HL-60 (cell line): ENCODE measurements around the gene RBM46.

Source experiments
- DNase-seq, 2 experiments: peaks; one replicate each; pipeline ENCODE4 v3.0.0-alpha.2; 2010 to 2020; ENCODE audit warnings: low read depth in 1 of 2, low spot score in 1 of 2
- H3K27ac ChIP-seq: fragments of 250-450 bp; sonication (Bioruptor Pico); replicated peaks from 2 replicates; pipeline ENCODE4 v1.5.1; 2020; ENCODE audit warnings: mild to moderate bottlenecking, moderate library complexity
- H3K27me3 ChIP-seq: fragments of 250-450 bp; sonication (Bioruptor Pico); 2 replicates; pipeline ENCODE4 v1.5.1; 2021; ENCODE audit warnings: mild to moderate bottlenecking, moderate library complexity; ENCODE audit not compliant: insufficient read depth, poor library complexity, severe bottlenecking
- H3K4me3 ChIP-seq: replicated peaks from 2 replicates; pipeline ENCODE4 v1.5.1; 2011; ENCODE audit warnings: mild to moderate bottlenecking, control low read depth, low read length; ENCODE audit not compliant: insufficient read depth
- CTCF ChIP-seq: IDR thresholded peaks from one replicate; pipeline ENCODE4 v1.5.1; 2011; ENCODE audit warnings: low read length, control low read depth, inconsistent platforms; ENCODE audit not compliant: insufficient read depth
- GABPA ChIP-seq: IDR thresholded peaks from 2 replicates; pipeline ENCODE4 v1.6.1; 2012; ENCODE audit warnings: low read depth
- POLR2AphosphoS5 ChIP-seq: IDR thresholded peaks from 2 replicates; pipeline ENCODE4 v1.6.1; 2012; ENCODE audit warnings: low read depth
- REST ChIP-seq: IDR thresholded peaks from 2 replicates; pipeline ENCODE4 v1.6.1; 2012; ENCODE audit warnings: low read depth; ENCODE audit not compliant: insufficient replicate concordance
- SPI1 ChIP-seq: IDR thresholded peaks from 2 replicates; pipeline ENCODE4 v1.6.1; 2012; ENCODE audit warnings: low read depth, mild to moderate bottlenecking, borderline replicate concordance
- long read RNA-seq: library from polyadenylated mRNA; unstranded; transcript quantifications from one replicate; pipeline ENCODE4 v2.0.0, GENCODE V29; 2020

RBM46 gene
- long read RNA-seq = 0 reads

- H3K4me3 ChIP-seq = no peak within 1 kb of the TSS
- no peak for DNase-seq
- H3K27ac ChIP-seq = no peak within 1 kb of the TSS
- TF ChIP-seq REST = no peak
- TF ChIP-seq SPI1 = no peak
- no peak for TF ChIP-seq POLR2AphosphoS5
- TF ChIP-seq CTCF = no peak
- TF ChIP-seq GABPA = no peak
- H3K27me3 ChIP-seq = no peaks in the 10 kb centered on the region
Measured at GRCh38 chr4:154781126-154781982, at the start of gene RBM46. TSS of gene RBM46 (plus strand) at chr4:154781272. CDS start at chr4:154796753, 15,481 bp downstream.

GRCh38 chr4:154731756-154732155 lies 49.3 kb upstream of the RBM46 start:
- DNase-seq = no peak
- H3K27me3 ChIP-seq = peaks cover 2% of the 10 kb centered on the region
- TF ChIP-seq REST (no peak), SPI1 (no peak), CTCF (no peak), POLR2AphosphoS5 (no peak), GABPA (no peak)
- H3K4me3 ChIP-seq = no peak overlapping the region
- H3K27ac ChIP-seq = no peak overlapping the region

GRCh38 chr4:154732669-154733068 lies 48.4 kb upstream of the RBM46 start:
- TF ChIP-seq CTCF (no peak), GABPA (no peak), SPI1 (no peak), REST (no peak), POLR2AphosphoS5 (no peak)
- Histone ChIP-seq H3K27ac (no peak overlapping the region), H3K27me3 (peaks cover 2% of the 10 kb centered on the region), H3K4me3 (no peak overlapping the region)
- DNase-seq = no peak
